Nephron (organoid): Measurements from ENCODE around the gene KRTAP9-4.

Experiments used
- H3K27ac Mint-ChIP-seq, 3 experiments: 2 replicates each; pipeline ENCODE4 v1.8.0; 2020; ENCODE audit warnings: mixed read lengths in 3 of 3, mild to moderate bottlenecking in 2 of 3, moderate library complexity in 1 of 3
- H3K27me3 Mint-ChIP-seq: 2 replicates; pipeline ENCODE4 v1.8.0; 2021; ENCODE audit warnings: low read depth, mild to moderate bottlenecking, moderate library complexity, mixed read lengths
- H3K36me3 Mint-ChIP-seq: 2 replicates; pipeline ENCODE4 v1.8.0; 2020; ENCODE audit warnings: low read depth, mixed read lengths
- H3K4me1 Mint-ChIP-seq: 2 replicates; pipeline ENCODE4 v1.8.0; 2020; ENCODE audit warnings: mixed read lengths
- H3K4me3 Mint-ChIP-seq, 3 experiments: 2 replicates each; pipeline ENCODE4 v1.8.0; 2020; ENCODE audit warnings: mild to moderate bottlenecking in 3 of 3, mixed read lengths in 3 of 3, moderate library complexity in 2 of 3
- H3K9me3 Mint-ChIP-seq: 2 replicates; pipeline ENCODE4 v1.8.0; 2020; ENCODE audit warnings: mixed read lengths
- TF ChIP-seq, protein P1 (sequence below), 3 experiments: fragments of 200-600 bp; sonication (generic); IDR thresholded peaks; one replicate each; pipeline ENCODE4 v1.5.0; 2021; ENCODE audit warnings: antibody characterized with exemption in 3 of 3; ENCODE audit not compliant: unreplicated experiment in 3 of 3

KRTAP9-4 gene

DNA sequence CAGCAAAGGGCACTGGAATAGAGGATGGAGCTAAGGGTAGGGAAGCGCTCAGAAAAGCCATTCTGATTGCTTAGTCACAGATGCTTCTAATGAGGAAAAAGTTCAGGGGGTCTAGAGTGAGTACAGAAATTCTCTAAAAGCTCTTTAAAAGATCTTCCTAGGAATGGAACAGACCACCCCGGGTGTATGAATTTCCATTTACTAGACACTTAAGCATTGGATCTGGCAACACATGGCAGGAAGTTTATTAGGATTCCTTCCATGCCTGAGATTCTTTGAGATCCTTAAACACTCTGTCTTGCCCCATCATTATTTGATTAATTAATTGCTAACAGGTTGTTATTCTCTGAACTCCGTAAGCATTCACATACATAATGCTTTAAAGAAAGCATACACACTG is 34.6 kb downstream of the KRTAP9-4 start:
- Mint-ChIP-seq H3K9me3 (peaks cover 6% of the 10 kb centered on the region), H3K4me3 (no peak overlapping the region), H3K27me3 (peaks cover 3% of the 10 kb centered on the region), H3K36me3 (no peaks in the 10 kb centered on the region), H3K4me1 (peaks cover 4% of the 10 kb centered on the region), H3K27ac (no peak overlapping the region)
- TF ChIP-seq, protein P1, sequence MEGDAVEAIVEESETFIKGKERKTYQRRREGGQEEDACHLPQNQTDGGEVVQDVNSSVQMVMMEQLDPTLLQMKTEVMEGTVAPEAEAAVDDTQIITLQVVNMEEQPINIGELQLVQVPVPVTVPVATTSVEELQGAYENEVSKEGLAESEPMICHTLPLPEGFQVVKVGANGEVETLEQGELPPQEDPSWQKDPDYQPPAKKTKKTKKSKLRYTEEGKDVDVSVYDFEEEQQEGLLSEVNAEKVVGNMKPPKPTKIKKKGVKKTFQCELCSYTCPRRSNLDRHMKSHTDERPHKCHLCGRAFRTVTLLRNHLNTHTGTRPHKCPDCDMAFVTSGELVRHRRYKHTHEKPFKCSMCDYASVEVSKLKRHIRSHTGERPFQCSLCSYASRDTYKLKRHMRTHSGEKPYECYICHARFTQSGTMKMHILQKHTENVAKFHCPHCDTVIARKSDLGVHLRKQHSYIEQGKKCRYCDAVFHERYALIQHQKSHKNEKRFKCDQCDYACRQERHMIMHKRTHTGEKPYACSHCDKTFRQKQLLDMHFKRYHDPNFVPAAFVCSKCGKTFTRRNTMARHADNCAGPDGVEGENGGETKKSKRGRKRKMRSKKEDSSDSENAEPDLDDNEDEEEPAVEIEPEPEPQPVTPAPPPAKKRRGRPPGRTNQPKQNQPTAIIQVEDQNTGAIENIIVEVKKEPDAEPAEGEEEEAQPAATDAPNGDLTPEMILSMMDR (IDR thresholded peaks at IDR 0.05; ENCODE audit: unreplicated experiment in 3 of 3), result no peak

DNA sequence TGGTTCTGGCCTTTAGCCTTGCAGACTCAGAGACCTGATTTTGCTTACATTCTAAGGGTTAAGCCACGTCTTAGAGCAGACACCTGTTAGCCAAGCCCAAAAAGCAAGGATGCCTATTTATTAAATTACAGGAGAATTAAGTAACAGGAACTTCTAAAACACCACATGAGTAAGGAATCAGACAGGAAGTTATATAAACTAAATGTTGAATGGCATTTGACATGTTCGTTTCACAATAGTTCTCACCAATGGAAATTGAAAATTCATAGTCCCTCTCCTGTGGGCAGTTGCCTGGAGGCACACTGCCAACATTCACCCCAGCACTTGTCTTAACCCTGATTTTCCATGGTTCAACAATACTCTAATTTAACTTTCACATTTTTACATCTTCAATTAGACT is 35.1 kb downstream of the KRTAP9-4 start:
- H3K27me3 Mint-ChIP-seq, result no peaks in the 10 kb centered on the region
- no peak overlapping the region for H3K4me3 Mint-ChIP-seq
- H3K4me1 Mint-ChIP-seq, result peaks cover 4% of the 10 kb centered on the region
- H3K36me3 Mint-ChIP-seq, result no peaks in the 10 kb centered on the region
- peaks cover 6% of the 10 kb centered on the region for H3K9me3 Mint-ChIP-seq
- TF ChIP-seq, protein P1 (IDR thresholded peaks at IDR 0.05; ENCODE audit: unreplicated experiment in 3 of 3), result no peak
- no peak overlapping the region for H3K27ac Mint-ChIP-seq

DNA sequence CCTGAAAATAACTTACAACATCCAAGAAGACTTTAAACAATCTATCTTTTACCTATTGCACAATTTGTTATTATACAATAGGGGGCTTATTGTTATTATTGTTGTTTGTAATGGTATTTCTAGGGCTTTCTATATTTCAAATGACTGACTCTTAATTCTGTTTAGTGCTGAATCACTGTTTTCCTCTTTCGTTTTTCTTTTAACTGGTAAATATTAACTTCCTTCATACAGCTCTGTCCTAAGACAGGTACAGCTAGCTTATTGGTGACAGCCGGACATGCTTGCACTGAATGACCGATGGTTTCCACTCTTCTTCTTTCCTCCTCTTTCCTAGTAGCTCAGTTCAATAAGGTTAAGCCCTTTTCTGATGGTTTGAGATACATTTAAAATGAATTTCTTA is 37.6 kb downstream of the KRTAP9-4 start:
- H3K27ac Mint-ChIP-seq, result no peak overlapping the region
- H3K4me3 Mint-ChIP-seq, result no peak overlapping the region
- H3K36me3 Mint-ChIP-seq, result no peaks in the 10 kb centered on the region
- TF ChIP-seq, protein P1 (IDR thresholded peaks at IDR 0.05; ENCODE audit: unreplicated experiment in 3 of 3), result no peak
- no peaks in the 10 kb centered on the region for H3K9me3 Mint-ChIP-seq
- peaks cover 4% of the 10 kb centered on the region for H3K27me3 Mint-ChIP-seq
- peaks cover 4% of the 10 kb centered on the region for H3K4me1 Mint-ChIP-seq

DNA sequence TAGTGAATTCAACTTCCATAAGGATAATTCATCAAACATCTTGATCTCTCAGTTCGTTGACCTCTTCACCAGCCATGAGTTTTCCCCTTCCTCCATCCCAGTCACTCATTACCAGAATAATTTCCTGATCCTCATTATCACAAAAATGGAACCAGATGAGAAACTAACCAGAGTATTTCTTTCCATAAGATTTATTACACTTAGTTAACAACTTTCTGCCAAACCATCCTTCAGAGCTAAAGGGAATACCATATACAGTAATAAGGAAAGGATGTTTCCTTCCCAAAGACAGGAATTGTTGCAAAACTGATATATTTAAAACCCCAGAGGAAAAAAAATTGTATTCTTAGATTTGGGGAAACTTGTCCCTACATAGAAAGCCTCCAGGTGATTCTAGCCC is 44.5 kb downstream of the KRTAP9-4 start:
- Mint-ChIP-seq H3K4me3 (no peak overlapping the region), H3K36me3 (no peaks in the 10 kb centered on the region), H3K27me3 (peaks cover 8% of the 10 kb centered on the region), H3K9me3 (no peaks in the 10 kb centered on the region), H3K27ac (peak overlapping the region in 1 of 3 experiments; percentile 7), H3K4me1 (peaks cover 5% of the 10 kb centered on the region)
- TF ChIP-seq, protein P1 (IDR thresholded peaks at IDR 0.05; ENCODE audit: unreplicated experiment in 3 of 3), result no peak

DNA sequence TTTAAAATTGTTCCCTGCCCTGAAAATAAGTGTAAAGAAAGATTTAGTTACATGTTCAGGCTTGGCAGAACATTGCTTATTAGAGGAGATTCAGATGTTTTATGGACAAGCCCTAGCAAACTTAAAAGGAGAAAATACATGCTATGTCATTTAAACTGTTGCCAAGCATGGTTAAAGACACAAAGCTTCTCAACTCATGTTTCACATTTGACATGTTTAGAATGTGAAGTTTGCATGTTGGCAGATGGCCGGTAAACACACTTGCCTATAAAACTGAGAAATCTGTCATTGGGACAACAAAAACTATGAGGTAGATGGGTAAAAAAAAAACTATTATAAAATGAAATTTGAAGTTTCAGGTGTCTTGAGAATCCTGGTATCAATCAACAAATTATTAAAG is 47.4 kb downstream of the KRTAP9-4 start:
- Mint-ChIP-seq H3K36me3 (no peaks in the 10 kb centered on the region), H3K4me1 (peaks cover 5% of the 10 kb centered on the region), H3K4me3 (no peak overlapping the region), H3K9me3 (peaks cover 3% of the 10 kb centered on the region), H3K27me3 (peaks cover 8% of the 10 kb centered on the region), H3K27ac (peak overlapping the region in 1 of 3 experiments; percentile 8)
- TF ChIP-seq, protein P1 (IDR thresholded peaks at IDR 0.05; ENCODE audit: unreplicated experiment in 3 of 3), result no peak

DNA sequence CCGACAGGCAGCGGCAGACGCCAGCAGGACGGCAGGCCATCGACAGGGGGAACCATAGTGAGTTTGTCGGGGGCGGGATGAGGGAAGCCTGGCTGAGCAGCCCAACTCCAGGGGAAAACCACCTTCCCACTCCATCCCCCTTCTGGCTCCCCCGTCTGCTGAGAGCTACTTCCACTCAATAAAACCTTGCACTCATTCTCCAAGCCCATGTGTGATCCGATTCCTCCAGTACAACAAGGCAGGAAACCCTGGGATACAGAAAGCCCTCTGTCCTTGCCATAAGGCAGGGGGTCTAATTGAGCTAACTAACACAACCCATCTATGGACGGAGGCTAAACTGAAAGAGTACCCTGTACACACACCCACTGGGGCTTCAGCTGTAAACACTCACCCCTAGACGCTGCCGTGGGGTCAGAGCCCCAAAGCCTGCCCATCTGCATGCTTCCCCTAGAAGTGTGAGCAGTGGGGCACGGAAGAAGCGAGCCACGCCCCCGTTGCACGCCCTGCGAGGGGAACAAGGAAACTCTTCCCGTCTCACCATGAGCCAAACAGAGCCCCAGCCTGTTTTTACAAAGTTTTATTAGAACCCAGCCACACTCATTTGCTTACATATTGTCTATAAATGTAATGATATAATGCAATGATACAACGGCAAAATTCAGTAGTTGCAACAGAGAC is 49.1 kb downstream of the KRTAP9-4 start:
- peaks cover 5% of the 10 kb centered on the region for H3K4me1 Mint-ChIP-seq
- peaks cover 3% of the 10 kb centered on the region for H3K9me3 Mint-ChIP-seq
- H3K4me3 Mint-ChIP-seq, result no peak overlapping the region
- no peak overlapping the region for H3K27ac Mint-ChIP-seq
- peaks cover 7% of the 10 kb centered on the region for H3K27me3 Mint-ChIP-seq
- H3K36me3 Mint-ChIP-seq, result no peaks in the 10 kb centered on the region
- TF ChIP-seq, protein P1 (IDR thresholded peaks at IDR 0.05; ENCODE audit: unreplicated experiment in 3 of 3), result no peak
